Activated CD4-positive, alpha-beta T cell treated with anti-CD3 and anti-CD28 coated beads for 36 hours (primary cell): ENCODE data around the gene CXCL11. TPM values are rescaled to one million over a fixed set of nuclear protein-coding genes. Genes with fewer than 3 reads are reported as not detected.
"Not testable (repeated sequence)": the region's sequence is repeated elsewhere in the genome, so short reads cannot be mapped to it uniquely, and the experiment has no call there.

Experiments
- ATAC-seq: fragments of 200-7000 bp; cut with Tn5 transposase; one replicate; pipeline ENCODE4 v1.10.0; 2021; ENCODE audit warnings: mild to moderate bottlenecking, moderate library complexity
- CTCF ChIA-PET: fragments of 350-600 bp; sonication (Branson Sonifier 250); formaldehyde crosslinking; loops from one replicate; lab custom pipeline; 2021; ENCODE audit warnings: antibody characterized with exemption; lab: Charles Lee
- POLR2A ChIA-PET: fragments of 350-600 bp; sonication (Branson Sonifier 250); formaldehyde crosslinking; loops from one replicate; lab custom pipeline; 2021; ENCODE audit warnings: antibody characterized with exemption, inconsistent platforms; lab: Charles Lee
- DNase-seq: peaks from one replicate; pipeline ENCODE4 v3.0.0-alpha.2; 2020
- H3K27ac Mint-ChIP-seq: one replicate; pipeline ENCODE4 v1.8.0; 2021; ENCODE audit warnings: mixed read lengths
- H3K27me3 Mint-ChIP-seq: one replicate; pipeline ENCODE4 v1.8.0; 2021; ENCODE audit warnings: mixed read lengths
- H3K36me3 Mint-ChIP-seq: one replicate; pipeline ENCODE4 v1.8.0; 2021; ENCODE audit warnings: low read depth, mixed read lengths
- H3K4me1 Mint-ChIP-seq: one replicate; pipeline ENCODE4 v1.8.0; 2021; ENCODE audit warnings: mixed read lengths
- H3K4me3 Mint-ChIP-seq: one replicate; pipeline ENCODE4 v1.8.0; 2021; ENCODE audit warnings: mild to moderate bottlenecking, moderate library complexity, mixed read lengths
- H3K9me3 Mint-ChIP-seq: one replicate; pipeline ENCODE4 v1.8.0; 2021; ENCODE audit warnings: low read depth, mixed read lengths
- intact Hi-C, 2 experiments: fragments of 100-400 bp; cut with DNase I in 1 of 2; cut with micrococcal nuclease in 1 of 2; formaldehyde crosslinking; loops; one replicate each; pipeline versions ENCODE4 v1.14.2 to v1.15.1; 2022 to 2024; cut with DNase I, micrococcal nuclease
- total RNA-seq, 2 experiments: library from RNA; stranded (reverse); gene quantifications; one replicate each; pipeline ENCODE4 v1.2.3, GENCODE V29; 2021

Gene CXCL11
- total RNA-seq, 2 experiments from 2014 or later = 0.14 TPM; not detected in 1

GRCh38 chr4:76002176-76002575, 33.7 kb downstream of the CXCL11 start:
- CTCF ChIA-PET = no interaction called here

GRCh38 chr4:76001700-76002099, 34.2 kb downstream of the CXCL11 start:
- intact Hi-C loops = no loop called here
- Mint-ChIP-seq H3K36me3 (no peaks in the 10 kb centered on the region), H3K9me3 (no peaks in the 10 kb centered on the region), H3K4me3 (no peak overlapping the region), H3K27me3 (peaks cover 15% of the 10 kb centered on the region), H3K27ac (no peak overlapping the region), H3K4me1 (no peaks in the 10 kb centered on the region)
- ChIA-PET CTCF (no interaction called here), POLR2A (no interaction called here)
- ATAC-seq = no peak
- DNase-seq = no peak

More at GRCh38 chr4:76002176-76002575, 33.7 kb downstream of the CXCL11 start:
- peak overlapping the region; percentile 0 for H3K27ac Mint-ChIP-seq
- H3K36me3 Mint-ChIP-seq = no peaks in the 10 kb centered on the region
- no peaks in the 10 kb centered on the region for H3K9me3 Mint-ChIP-seq
- no peaks in the 10 kb centered on the region for H3K4me1 Mint-ChIP-seq
- intact Hi-C loops = no loop called here
- H3K4me3 Mint-ChIP-seq = no peak overlapping the region
- peaks cover 17% of the 10 kb centered on the region for H3K27me3 Mint-ChIP-seq
- no peak for ATAC-seq
- POLR2A ChIA-PET = no interaction called here
- DNase-seq = no peak

- Mint-ChIP-seq H3K9me3 (no peaks in the 10 kb centered on the region), H3K36me3 (no peaks in the 10 kb centered on the region), H3K27me3 (peaks cover 12% of the 10 kb centered on the region), H3K4me3 (no peak overlapping the region), H3K4me1 (no peaks in the 10 kb centered on the region), H3K27ac (no peak overlapping the region)
- intact Hi-C loops = no loop called here
- no peak for ATAC-seq
- no peak for DNase-seq
- CTCF ChIA-PET = interaction anchor here (0.8 to 1.7 kb wide), 6 partner anchors 58 to 385 kb away, joined by 3 to 5 read pairs (median 4); no protein-coding TSS in a partner anchor
- POLR2A ChIA-PET = no interaction called here
Measured at GRCh38 chr4:76000279-76000678, 35.6 kb downstream of the CXCL11 start.

GRCh38 chr4:75998525-75999147, 37.2 kb downstream of the CXCL11 start:
- ChIA-PET POLR2A (interaction anchor here (0.5 kb wide), 1 partner anchor 399 kb away, joined by 12 read pairs; no protein-coding TSS in a partner anchor), CTCF (interaction anchor here (1.0 to 1.7 kb wide), 4 partner anchors 60 to 75 kb away, joined by 3 to 5 read pairs (median 4); partner anchors contain the start of gene ART3)
- H3K36me3 Mint-ChIP-seq, H3K4me3 Mint-ChIP-seq, intact Hi-C loops, H3K4me1 Mint-ChIP-seq, H3K27ac Mint-ChIP-seq, H3K9me3 Mint-ChIP-seq, ATAC-seq, DNase-seq, H3K27me3 Mint-ChIP-seq: not testable (repeated sequence)

GRCh38 chr4:75997946-75998345, 37.9 kb downstream of the CXCL11 start:
- intact Hi-C loops = no loop called here
- H3K36me3 Mint-ChIP-seq = no peaks in the 10 kb centered on the region
- no peak for DNase-seq
- no peaks in the 10 kb centered on the region for H3K4me1 Mint-ChIP-seq
- no peaks in the 10 kb centered on the region for H3K9me3 Mint-ChIP-seq
- ChIA-PET CTCF (interaction anchor here (0.7 to 3.8 kb wide), 6 partner anchors 56 to 177 kb away, joined by 3 to 55 read pairs (median 20); no protein-coding TSS in a partner anchor), POLR2A (interaction anchor here (0.5 kb wide), 1 partner anchor 398 kb away, joined by 12 read pairs; no protein-coding TSS in a partner anchor)
- no peak overlapping the region for H3K4me3 Mint-ChIP-seq
- H3K27me3 Mint-ChIP-seq = peaks cover 3% of the 10 kb centered on the region
- ATAC-seq = no peak
- no peak overlapping the region for H3K27ac Mint-ChIP-seq

GRCh38 chr4:75997081-75997480, 38.8 kb downstream of the CXCL11 start:
- Mint-ChIP-seq H3K4me1 (no peaks in the 10 kb centered on the region), H3K27ac (no peak overlapping the region), H3K27me3 (no peaks in the 10 kb centered on the region), H3K36me3 (no peaks in the 10 kb centered on the region), H3K4me3 (no peak overlapping the region), H3K9me3 (no peaks in the 10 kb centered on the region)
- intact Hi-C loops = no loop called here
- no peak for ATAC-seq
- POLR2A ChIA-PET = no interaction called here
- DNase-seq = no peak
- CTCF ChIA-PET = interaction anchor here (0.6 to 3.8 kb wide), 18 partner anchors 28 to 1157 kb away, joined by 3 to 55 read pairs (median 4); partner anchors contain the start of genes CXCL11 and NAAA

- ATAC-seq (no peak), DNase-seq (peak; percentile 16)
- H3K4me3 Mint-ChIP-seq = no peak overlapping the region
- intact Hi-C loops = loop anchor here (1.0 kb wide), 1 partner anchor 72 kb away; no protein-coding TSS in a partner anchor
- H3K9me3 Mint-ChIP-seq = no peaks in the 10 kb centered on the region
- no peaks in the 10 kb centered on the region for H3K36me3 Mint-ChIP-seq
- H3K27ac Mint-ChIP-seq = no peak overlapping the region
- H3K27me3 Mint-ChIP-seq = no peaks in the 10 kb centered on the region
- H3K4me1 Mint-ChIP-seq = peaks cover 6% of the 10 kb centered on the region
- CTCF ChIA-PET = interaction anchor here (0.7 to 3.8 kb wide), 39 partner anchors 10 to 153 kb away, joined by 3 to 55 read pairs (median 6); partner anchors contain the start of genes ART3, CXCL11 and CXCL9
- POLR2A ChIA-PET = no interaction called here
Measured at GRCh38 chr4:75995727-75996126, 40.1 kb downstream of the CXCL11 start.

- Mint-ChIP-seq H3K27me3 (no peaks in the 10 kb centered on the region), H3K36me3 (peaks cover 19% of the 10 kb centered on the region), H3K9me3 (no peaks in the 10 kb centered on the region), H3K4me1 (peaks cover 29% of the 10 kb centered on the region), H3K27ac (no peak overlapping the region), H3K4me3 (no peak overlapping the region)
- ChIA-PET CTCF (interaction anchor here (0.6 to 4.4 kb wide), 11 partner anchors 12 to 386 kb away, joined by 3 to 24 read pairs (median 4); no protein-coding TSS in a partner anchor), POLR2A (no interaction called here)
- ATAC-seq (no peak), DNase-seq (no peak)
- intact Hi-C loops = no loop called here
Measured at GRCh38 chr4:75992462-75992861, 43.4 kb downstream of the CXCL11 start.

GRCh38 chr4:75989846-75990528, 45.9 kb downstream of the CXCL11 start:
- Mint-ChIP-seq H3K4me1 (peaks cover 29% of the 10 kb centered on the region), H3K27ac (peak overlapping the region; percentile 88), H3K27me3 (no peaks in the 10 kb centered on the region), H3K36me3 (peaks cover 23% of the 10 kb centered on the region), H3K4me3 (peak overlapping the region; percentile 83), H3K9me3 (no peaks in the 10 kb centered on the region)
- ATAC-seq (no peak), DNase-seq (no peak)
- POLR2A ChIA-PET = interaction anchor here (1.1 kb wide), 1 partner anchor 65 kb away, joined by 4 read pairs; no protein-coding TSS in a partner anchor
- intact Hi-C loops = loop anchor here (1.0 to 2.0 kb wide), 5 partner anchors 50 to 317 kb away; partner anchors contain the start of genes G3BP2 (in 1 of the 2), NUP54 (in 1 of the 2) and USO1 (in 1 of the 2)
- CTCF ChIA-PET = interaction anchor here (1.0 kb wide), 2 partner anchors 52 to 68 kb away, joined by 3 to 4 read pairs; no protein-coding TSS in a partner anchor

- no peak overlapping the region for H3K27ac Mint-ChIP-seq
- no peaks in the 10 kb centered on the region for H3K27me3 Mint-ChIP-seq
- ChIA-PET POLR2A (no interaction called here), CTCF (interaction anchor here (1.0 to 1.2 kb wide), 2 partner anchors 10 to 85 kb away, joined by 3 to 8 read pairs; no protein-coding TSS in a partner anchor)
- intact Hi-C loops = no loop called here
- H3K9me3 Mint-ChIP-seq = no peaks in the 10 kb centered on the region
- DNase-seq (no peak), ATAC-seq (no peak)
- H3K4me3 Mint-ChIP-seq = no peak overlapping the region
- peaks cover 22% of the 10 kb centered on the region for H3K4me1 Mint-ChIP-seq
- H3K36me3 Mint-ChIP-seq = peaks cover 49% of the 10 kb centered on the region
Measured at GRCh38 chr4:75985116-75985515, 50.8 kb downstream of the CXCL11 start.
